ENCODE results near the gene UPB1.

Gene UPB1

GRCh38 chr22:24566899-24567511 is 71.9 kb downstream of the UPB1 start:
- DNase-seq: no peak

- no peak for DNase-seq
These were observed 72.5 kb downstream of the UPB1 start for GRCh38 chr22:24567668-24568067.

- no peak for DNase-seq
These were observed 76.1 kb downstream of the UPB1 start for GRCh38 chr22:24571266-24571665.

GRCh38 chr22:24576778-24577177 is 81.6 kb downstream of the UPB1 start:
- no peak for DNase-seq
